HFFc6 (cell line): Measurements from ENCODE around the gene HEPN1. TPM values are rescaled to one million over a fixed set of nuclear protein-coding genes. Genes with fewer than 3 reads are reported as not detected.

ENCODE experiments used
- DNase-seq: peaks from one replicate; pipeline ENCODE4 v3.0.0-alpha.2; 2018
- H3K27ac Mint-ChIP-seq: 2 replicates; pipeline ENCODE4 v1.8.0; 2020; ENCODE audit warnings: mild to moderate bottlenecking, mixed read lengths
- H3K27me3 Mint-ChIP-seq: 2 replicates; pipeline ENCODE4 v1.8.0; 2021; ENCODE audit warnings: mild to moderate bottlenecking, moderate library complexity, mixed read lengths; ENCODE audit not compliant: insufficient read depth
- H3K36me3 Mint-ChIP-seq: 2 replicates; pipeline ENCODE4 v1.8.0; 2021; ENCODE audit warnings: low read depth, mixed read lengths
- H3K4me1 Mint-ChIP-seq: 2 replicates; pipeline ENCODE4 v1.8.0; 2020; ENCODE audit warnings: low read depth, mixed read lengths
- H3K4me3 Mint-ChIP-seq: 2 replicates; pipeline ENCODE4 v1.8.0; 2020; ENCODE audit warnings: mild to moderate bottlenecking, moderate library complexity, mixed read lengths
- H3K9me3 Mint-ChIP-seq: 2 replicates; pipeline ENCODE4 v1.8.0; 2020; ENCODE audit warnings: mild to moderate bottlenecking, mixed read lengths
- total RNA-seq, 6 experiments: library from RNA; stranded (reverse); fragmentation: NEBNext Ultra II Directional; extraction: Animal tissue kit (Norgen Biotek cat#: 25700); gene quantifications; 2 replicates in 1 of 6; 3 replicates in 5 of 6; pipeline ENCODE4 v1.2.3, GENCODE V29; 2021
- TF ChIP-seq, protein P1 (sequence below): fragments of 200-600 bp; sonication (generic); IDR thresholded peaks from 2 replicates; pipeline ENCODE4 v1.5.0; 2021; ENCODE audit warnings: antibody characterized with exemption, mild to moderate bottlenecking

The HEPN1 gene
- total RNA-seq, 6 experiments from 2014 or later, result not detected

DNA sequence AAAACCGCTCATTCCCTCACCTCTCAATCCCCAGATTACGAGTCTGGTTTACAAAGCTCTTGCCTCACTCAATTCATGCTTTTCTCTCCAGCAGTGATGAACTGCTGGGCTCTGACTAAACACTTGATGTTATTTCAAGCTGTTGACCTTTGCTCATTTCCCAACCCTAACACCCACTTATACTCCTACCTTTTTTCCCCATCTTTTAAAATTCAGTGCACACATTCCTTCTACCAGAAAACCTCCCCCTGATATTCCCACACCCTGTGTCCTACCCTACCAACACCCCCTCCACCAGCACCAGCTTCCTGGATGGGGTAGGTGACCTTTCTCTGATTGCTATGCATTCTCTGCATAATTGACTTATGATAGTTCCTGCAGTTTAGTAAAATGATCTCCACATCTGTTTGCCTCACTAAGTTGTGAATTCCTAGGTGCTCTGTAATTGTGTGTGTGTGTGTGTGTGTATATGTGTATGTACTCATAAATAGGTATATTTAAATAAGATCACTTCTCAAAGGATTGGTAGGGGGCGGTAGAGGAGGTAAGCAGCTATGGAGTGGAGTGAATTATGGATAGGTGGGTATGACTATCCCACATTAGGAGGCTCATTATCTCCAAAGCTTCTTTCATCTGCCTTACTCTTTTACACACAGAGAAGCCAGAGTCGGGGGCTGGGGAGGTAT, 16.0 kb downstream of the HEPN1 start:
- Mint-ChIP-seq H3K36me3 (no peaks in the 10 kb centered on the region), H3K27ac (no peak overlapping the region), H3K27me3 (no peaks in the 10 kb centered on the region; the same call in 1 of the 2 replicates), H3K9me3 (no peaks in the 10 kb centered on the region), H3K4me3 (no peak overlapping the region), H3K4me1 (peaks cover 22% of the 10 kb centered on the region)
- DNase-seq, result peak; percentile 78
- TF ChIP-seq, protein P1, sequence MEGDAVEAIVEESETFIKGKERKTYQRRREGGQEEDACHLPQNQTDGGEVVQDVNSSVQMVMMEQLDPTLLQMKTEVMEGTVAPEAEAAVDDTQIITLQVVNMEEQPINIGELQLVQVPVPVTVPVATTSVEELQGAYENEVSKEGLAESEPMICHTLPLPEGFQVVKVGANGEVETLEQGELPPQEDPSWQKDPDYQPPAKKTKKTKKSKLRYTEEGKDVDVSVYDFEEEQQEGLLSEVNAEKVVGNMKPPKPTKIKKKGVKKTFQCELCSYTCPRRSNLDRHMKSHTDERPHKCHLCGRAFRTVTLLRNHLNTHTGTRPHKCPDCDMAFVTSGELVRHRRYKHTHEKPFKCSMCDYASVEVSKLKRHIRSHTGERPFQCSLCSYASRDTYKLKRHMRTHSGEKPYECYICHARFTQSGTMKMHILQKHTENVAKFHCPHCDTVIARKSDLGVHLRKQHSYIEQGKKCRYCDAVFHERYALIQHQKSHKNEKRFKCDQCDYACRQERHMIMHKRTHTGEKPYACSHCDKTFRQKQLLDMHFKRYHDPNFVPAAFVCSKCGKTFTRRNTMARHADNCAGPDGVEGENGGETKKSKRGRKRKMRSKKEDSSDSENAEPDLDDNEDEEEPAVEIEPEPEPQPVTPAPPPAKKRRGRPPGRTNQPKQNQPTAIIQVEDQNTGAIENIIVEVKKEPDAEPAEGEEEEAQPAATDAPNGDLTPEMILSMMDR, result peak; percentile 57

DNA sequence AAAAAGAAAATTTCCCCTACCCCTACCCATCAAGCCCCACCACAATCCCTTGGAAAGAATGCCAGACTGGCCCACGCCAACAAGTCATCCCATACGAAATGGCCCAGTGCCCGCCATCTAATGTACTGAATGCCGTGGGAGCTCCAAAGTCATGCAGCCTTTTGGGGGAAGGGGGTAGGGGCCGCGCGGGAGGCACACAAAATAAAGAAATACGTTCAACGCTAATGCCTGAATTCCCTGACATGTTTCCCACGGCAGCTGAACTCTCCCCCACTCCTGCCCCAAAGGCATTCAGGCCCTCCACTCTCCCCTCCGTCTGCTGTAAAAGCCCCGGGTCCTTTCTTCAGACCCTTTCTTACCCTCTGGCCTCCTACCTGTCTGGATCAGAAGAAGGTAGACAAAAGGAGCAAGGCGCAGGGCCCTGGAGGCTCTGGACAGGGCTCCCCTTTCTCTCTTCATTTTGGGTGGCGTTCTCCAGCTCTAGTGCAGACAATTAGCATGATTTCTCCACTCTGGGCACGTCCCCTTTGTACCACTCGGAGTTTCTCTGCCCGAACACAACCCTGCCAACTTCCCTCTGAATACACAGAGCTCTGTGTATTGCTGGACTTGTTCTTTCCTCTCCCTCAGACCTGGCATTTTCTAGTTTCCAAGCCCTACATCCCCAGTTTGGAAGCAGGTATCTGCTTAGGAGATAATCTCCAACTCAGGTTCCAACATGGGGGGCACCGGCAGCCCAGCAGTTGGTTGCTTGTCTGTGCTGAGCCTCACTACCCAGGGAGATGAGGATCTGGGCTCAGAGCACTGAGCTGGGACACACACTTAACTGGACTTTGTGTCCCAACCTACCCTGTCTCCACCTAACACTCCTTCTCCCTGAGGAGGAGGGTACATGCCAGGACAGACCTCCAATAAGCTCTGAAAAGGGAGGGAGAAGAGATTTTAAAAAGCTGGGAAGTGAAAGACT, 16.8 kb downstream of the HEPN1 start, which contains the start of gene HEPACAM:
TSS of gene HEPACAM (minus strand) at position 500 of the 967 bp plus-strand sequence. CDS start at position 459, 41 bp downstream.
- Mint-ChIP-seq H3K9me3 (no peaks in the 10 kb centered on the region), H3K27ac (no peak within 1 kb of the TSS), H3K4me1 (peaks cover 22% of the 10 kb centered on the region), H3K4me3 (no peak within 1 kb of the TSS), H3K36me3 (no peaks in the 10 kb centered on the region), H3K27me3 (no peaks in the 10 kb centered on the region; the same call in 1 of the 2 replicates)
- DNase-seq, result no peak
- TF ChIP-seq, protein P1, result no peak

GRCh38 chr11:124937336-124937935, 18.4 kb downstream of the HEPN1 start:
- Mint-ChIP-seq H3K9me3 (no peaks in the 10 kb centered on the region), H3K4me1 (peaks cover 22% of the 10 kb centered on the region), H3K27me3 (no peaks in the 10 kb centered on the region), H3K27ac (no peak overlapping the region), H3K36me3 (no peaks in the 10 kb centered on the region), H3K4me3 (no peak overlapping the region)
- TF ChIP-seq, protein P1, result no peak
- no peak for DNase-seq

DNA sequence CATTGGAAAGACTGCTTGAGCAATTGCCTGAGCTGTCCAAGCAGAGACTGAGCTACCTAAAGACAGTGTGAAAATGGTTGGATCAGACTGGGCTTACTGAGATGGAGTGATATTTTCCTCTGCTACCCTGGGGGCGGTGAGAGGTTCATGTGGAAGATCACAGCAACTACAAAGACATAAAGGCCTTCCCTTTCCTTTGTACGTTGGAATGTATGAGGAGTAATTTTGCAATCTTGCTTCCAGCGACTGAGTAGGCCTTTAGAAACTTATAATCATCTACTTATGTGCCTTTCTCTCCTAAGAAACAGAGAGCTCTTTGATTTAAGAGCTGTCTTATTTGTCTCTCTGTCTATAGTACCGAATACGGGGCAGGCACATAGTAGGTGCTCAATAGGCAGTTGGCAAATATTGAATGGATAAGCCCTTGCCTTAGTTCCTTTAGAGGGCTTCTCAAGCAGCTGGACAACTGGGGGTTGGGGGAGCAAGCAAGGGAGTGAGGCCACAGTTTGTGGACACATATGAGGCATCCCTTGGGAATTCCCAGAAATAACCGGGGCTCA, 19.2 kb downstream of the HEPN1 start:
- H3K36me3 Mint-ChIP-seq, result no peaks in the 10 kb centered on the region
- no peak for DNase-seq
- peak overlapping the region; percentile 18; the same call in 1 of the 2 replicates for H3K27ac Mint-ChIP-seq
- peaks cover 22% of the 10 kb centered on the region for H3K4me1 Mint-ChIP-seq
- no peak overlapping the region for H3K4me3 Mint-ChIP-seq
- H3K27me3 Mint-ChIP-seq, result no peaks in the 10 kb centered on the region
- TF ChIP-seq, protein P1, result no peak
- H3K9me3 Mint-ChIP-seq, result no peaks in the 10 kb centered on the region

DNA sequence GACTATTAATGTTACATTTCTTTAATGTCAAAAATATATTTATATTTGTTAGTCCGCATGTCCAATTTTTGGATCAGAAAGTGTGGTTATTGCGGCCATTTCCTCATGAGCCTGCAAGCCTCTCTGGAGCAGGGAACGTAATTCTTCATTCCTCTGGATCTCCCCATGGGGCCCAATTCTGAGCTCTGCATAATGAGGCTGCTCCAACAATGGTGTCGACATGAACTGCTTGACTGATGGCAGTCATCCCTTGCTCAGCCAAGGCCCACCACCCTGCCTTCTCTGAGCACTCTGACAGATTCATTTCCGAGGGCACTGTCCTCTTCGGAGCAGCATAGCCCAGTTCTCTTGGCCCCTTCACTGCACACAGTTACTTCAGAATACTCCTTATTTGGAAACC, 19.9 kb downstream of the HEPN1 start:
- no peaks in the 10 kb centered on the region for H3K27me3 Mint-ChIP-seq
- H3K9me3 Mint-ChIP-seq, result no peaks in the 10 kb centered on the region
- no peak overlapping the region for H3K4me3 Mint-ChIP-seq
- TF ChIP-seq, protein P1, result no peak
- H3K4me1 Mint-ChIP-seq, result peaks cover 22% of the 10 kb centered on the region
- H3K36me3 Mint-ChIP-seq, result no peaks in the 10 kb centered on the region
- DNase-seq, result no peak
- no peak overlapping the region; the same call in 1 of the 2 replicates for H3K27ac Mint-ChIP-seq
